Cardiac muscle cell (in vitro differentiated cells and primary cell): ENCODE measurements around the gene PSMA5. TPM values are rescaled to one million over a fixed set of nuclear protein-coding genes. Genes with fewer than 3 reads are reported as not detected.
"Not testable (repeated sequence)": the region's sequence is repeated elsewhere in the genome, so short reads cannot be mapped to it uniquely, and the experiment has no call there.

Source experiments
- DNase-seq, 2 donors: peaks; one replicate each; pipeline versions ENCODE4 v3.0.0 to v3.0.0-alpha.2; 2010 to 2017; ENCODE audit warnings: low read depth in 1 of 2, low spot score in 1 of 2
- H3K27ac ChIP-seq: fragments of 200-600 bp; sonication (generic); 2 replicates; pipeline ENCODE4 v1.5.1; 2016
- H3K27me3 ChIP-seq: fragments of 200-600 bp; sonication (generic); 2 replicates; pipeline ENCODE4 v1.6.0; 2016; ENCODE audit warnings: control low read depth
- H3K36me3 ChIP-seq: fragments of 200-600 bp; sonication (generic); 2 replicates; pipeline ENCODE4 v1.5.1; 2016; ENCODE audit warnings: control low read depth
- H3K4me1 ChIP-seq: fragments of 200-600 bp; sonication (generic); 2 replicates; pipeline ENCODE4 v1.8.1; 2017; ENCODE audit warnings: low read depth, mild to moderate bottlenecking, mixed run types
- H3K4me3 ChIP-seq: fragments of 200-600 bp; sonication (generic); 2 replicates; pipeline ENCODE4 v1.5.1; 2016; ENCODE audit warnings: mild to moderate bottlenecking
- H3K9me3 ChIP-seq: fragments of 200-600 bp; sonication (generic); 2 replicates; pipeline ENCODE4 v1.5.1; 2017; ENCODE audit warnings: low read depth, mild to moderate bottlenecking, control low read depth
- polyA plus RNA-seq: library from polyadenylated mRNA; unstranded; fragments of >200 nt; fragmentation: Nextera tagmentation; extraction: Ambion mirVana; gene quantifications from 2 replicates; pipeline ENCODE4 v1.2.1, GENCODE V29; 2016
- total RNA-seq: library from RNA; depleted of rRNA; stranded (reverse); fragments of >200 nt; gene quantifications from 2 replicates; pipeline ENCODE4 v1.2.3, GENCODE V29; 2016
- TF ChIP-seq, protein P1 (sequence below): IDR thresholded peaks from 2 replicates; pipeline ENCODE4 v1.5.1; 2012; ENCODE audit warnings: low read depth, mild to moderate bottlenecking, low read length

Gene PSMA5
- total and polyA plus RNA-seq, 2 experiments from 2014 or later: 24.8 to 103 TPM

DNA sequence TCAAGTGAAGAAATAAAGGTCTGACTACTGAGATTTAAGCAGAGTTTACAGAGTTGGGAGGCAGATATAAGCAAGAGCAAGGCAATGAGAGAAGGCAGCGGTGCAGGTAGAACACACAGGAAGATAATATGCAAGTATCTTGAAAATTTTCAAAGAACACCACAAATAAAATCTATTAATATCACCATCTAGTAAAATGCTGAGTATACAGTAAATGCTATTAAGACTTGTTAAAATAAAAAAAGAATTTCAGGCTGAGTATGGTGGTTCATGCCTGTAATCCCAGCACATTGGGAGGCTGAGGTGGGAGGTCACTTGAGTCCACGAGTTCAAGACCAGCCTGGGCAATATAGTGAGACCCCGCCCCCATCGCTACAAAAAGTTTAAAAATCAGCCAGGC is 48.5 kb downstream of the PSMA5 start:
- peaks cover 1% of the 10 kb centered on the region for H3K4me1 ChIP-seq
- no peak for DNase-seq
- TF ChIP-seq, protein P1, sequence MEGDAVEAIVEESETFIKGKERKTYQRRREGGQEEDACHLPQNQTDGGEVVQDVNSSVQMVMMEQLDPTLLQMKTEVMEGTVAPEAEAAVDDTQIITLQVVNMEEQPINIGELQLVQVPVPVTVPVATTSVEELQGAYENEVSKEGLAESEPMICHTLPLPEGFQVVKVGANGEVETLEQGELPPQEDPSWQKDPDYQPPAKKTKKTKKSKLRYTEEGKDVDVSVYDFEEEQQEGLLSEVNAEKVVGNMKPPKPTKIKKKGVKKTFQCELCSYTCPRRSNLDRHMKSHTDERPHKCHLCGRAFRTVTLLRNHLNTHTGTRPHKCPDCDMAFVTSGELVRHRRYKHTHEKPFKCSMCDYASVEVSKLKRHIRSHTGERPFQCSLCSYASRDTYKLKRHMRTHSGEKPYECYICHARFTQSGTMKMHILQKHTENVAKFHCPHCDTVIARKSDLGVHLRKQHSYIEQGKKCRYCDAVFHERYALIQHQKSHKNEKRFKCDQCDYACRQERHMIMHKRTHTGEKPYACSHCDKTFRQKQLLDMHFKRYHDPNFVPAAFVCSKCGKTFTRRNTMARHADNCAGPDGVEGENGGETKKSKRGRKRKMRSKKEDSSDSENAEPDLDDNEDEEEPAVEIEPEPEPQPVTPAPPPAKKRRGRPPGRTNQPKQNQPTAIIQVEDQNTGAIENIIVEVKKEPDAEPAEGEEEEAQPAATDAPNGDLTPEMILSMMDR: no peak
- H3K27me3 ChIP-seq: no peaks in the 10 kb centered on the region
- no peaks in the 10 kb centered on the region for H3K9me3 ChIP-seq
- no peak overlapping the region for H3K27ac ChIP-seq
- no peak overlapping the region for H3K4me3 ChIP-seq
- no peaks in the 10 kb centered on the region for H3K36me3 ChIP-seq

DNA sequence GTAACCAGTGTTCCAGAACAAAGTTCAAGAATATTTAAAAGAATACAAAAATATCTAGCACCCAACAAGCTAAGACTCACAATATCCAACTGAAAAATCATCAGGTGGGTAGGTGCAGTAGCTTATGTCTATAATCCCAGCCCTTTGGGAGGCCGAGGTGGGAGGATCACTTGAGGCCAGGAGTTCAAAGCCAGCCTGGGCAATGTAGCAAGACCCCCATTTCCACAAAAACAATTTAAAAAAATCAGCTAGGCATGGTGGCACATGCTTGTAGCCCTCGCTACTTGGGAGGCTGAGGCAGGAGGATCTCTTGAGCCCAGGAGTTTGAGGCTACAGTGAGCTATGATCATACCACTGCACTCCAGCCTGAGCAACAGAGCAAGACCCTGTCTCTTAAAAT is 52.6 kb downstream of the PSMA5 start:
- not testable (repeated sequence) for H3K27ac ChIP-seq, H3K9me3 ChIP-seq, DNase-seq, H3K4me3 ChIP-seq, H3K27me3 ChIP-seq, H3K36me3 ChIP-seq
- peaks cover 13% of the 10 kb centered on the region for H3K4me1 ChIP-seq

GRCh38 chr1:109373126-109373525 is 53.1 kb downstream of the PSMA5 start:
- no peak for DNase-seq
- H3K9me3 ChIP-seq: no peaks in the 10 kb centered on the region
- H3K36me3 ChIP-seq: no peaks in the 10 kb centered on the region
- no peaks in the 10 kb centered on the region for H3K27me3 ChIP-seq
- peaks cover 13% of the 10 kb centered on the region for H3K4me1 ChIP-seq
- TF ChIP-seq, protein P1: no peak
- H3K27ac ChIP-seq: no peak overlapping the region
- no peak overlapping the region for H3K4me3 ChIP-seq

- Histone ChIP-seq H3K27ac (peak overlapping the region; percentile 74), H3K36me3 (no peaks in the 10 kb centered on the region), H3K4me3 (no peak overlapping the region), H3K27me3 (no peaks in the 10 kb centered on the region), H3K4me1 (peaks cover 13% of the 10 kb centered on the region), H3K9me3 (no peaks in the 10 kb centered on the region)
- DNase-seq: no peak
- TF ChIP-seq, protein P1: no peak
Measured at GRCh38 chr1:109372281-109372680, 54.0 kb downstream of the PSMA5 start.

- Histone ChIP-seq H3K9me3 (no peaks in the 10 kb centered on the region), H3K27ac (peak overlapping the region; percentile 74), H3K4me3 (no peak overlapping the region), H3K4me1 (peaks cover 13% of the 10 kb centered on the region), H3K27me3 (no peaks in the 10 kb centered on the region), H3K36me3 (peaks cover 5% of the 10 kb centered on the region)
- TF ChIP-seq, protein P1: no peak
- peak in 1 of 2 donors; percentile 76 for DNase-seq
Measured at GRCh38 chr1:109371341-109371739, 54.9 kb downstream of the PSMA5 start.

- no peaks in the 10 kb centered on the region for H3K27me3 ChIP-seq
- H3K4me3 ChIP-seq: no peak overlapping the region
- peaks cover 13% of the 10 kb centered on the region for H3K4me1 ChIP-seq
- TF ChIP-seq, protein P1: no peak
- H3K27ac ChIP-seq: peak overlapping the region; percentile 74
- peak in 1 of 2 donors; percentile 87 for DNase-seq
- no peaks in the 10 kb centered on the region for H3K9me3 ChIP-seq
- peaks cover 6% of the 10 kb centered on the region for H3K36me3 ChIP-seq
Measured at GRCh38 chr1:109370712-109371340, 55.4 kb downstream of the PSMA5 start.
